GM12891 (cell line): Measurements from ENCODE around the gene MLIP.

Experiments
- DNase-seq: peaks from one replicate; pipeline ENCODE4 v3.0.0; 2011; ENCODE audit warnings: low spot score; ENCODE audit not compliant: insufficient read length
- FAIRE-seq: peaks from 2 replicates; lab custom pipeline; 2011; peaks lifted over from hg19 to GRCh38; lab: Jason Lieb, UNC
- PAX5 ChIP-seq: IDR thresholded peaks from 2 replicates; pipeline ENCODE4 v1.6.1; 2011; ENCODE audit warnings: low read length, moderate library complexity, mild to moderate bottlenecking; ENCODE audit not compliant: insufficient read depth, severe bottlenecking
- POLR2A ChIP-seq: IDR thresholded peaks from 2 replicates; pipeline ENCODE4 v1.6.1; 2011; ENCODE audit warnings: low read depth, low read length, control low read depth
- POLR2AphosphoS5 ChIP-seq: IDR thresholded peaks from 2 replicates; pipeline ENCODE4 v1.6.1; 2011; ENCODE audit warnings: low read depth, low read length, control low read depth
- POU2F2 ChIP-seq: IDR thresholded peaks from 2 replicates; pipeline ENCODE4 v1.6.1; 2011; ENCODE audit warnings: low read depth, mild to moderate bottlenecking, control low read depth, low read length, moderate library complexity
- SPI1 ChIP-seq: IDR thresholded peaks from 2 replicates; pipeline ENCODE4 v1.6.1; 2011; ENCODE audit warnings: low read depth, low read length, control low read depth
- TAF1 ChIP-seq: IDR thresholded peaks from 2 replicates; pipeline ENCODE4 v1.6.1; 2011; ENCODE audit warnings: low read depth, low read length, control low read depth

Gene MLIP

DNA sequence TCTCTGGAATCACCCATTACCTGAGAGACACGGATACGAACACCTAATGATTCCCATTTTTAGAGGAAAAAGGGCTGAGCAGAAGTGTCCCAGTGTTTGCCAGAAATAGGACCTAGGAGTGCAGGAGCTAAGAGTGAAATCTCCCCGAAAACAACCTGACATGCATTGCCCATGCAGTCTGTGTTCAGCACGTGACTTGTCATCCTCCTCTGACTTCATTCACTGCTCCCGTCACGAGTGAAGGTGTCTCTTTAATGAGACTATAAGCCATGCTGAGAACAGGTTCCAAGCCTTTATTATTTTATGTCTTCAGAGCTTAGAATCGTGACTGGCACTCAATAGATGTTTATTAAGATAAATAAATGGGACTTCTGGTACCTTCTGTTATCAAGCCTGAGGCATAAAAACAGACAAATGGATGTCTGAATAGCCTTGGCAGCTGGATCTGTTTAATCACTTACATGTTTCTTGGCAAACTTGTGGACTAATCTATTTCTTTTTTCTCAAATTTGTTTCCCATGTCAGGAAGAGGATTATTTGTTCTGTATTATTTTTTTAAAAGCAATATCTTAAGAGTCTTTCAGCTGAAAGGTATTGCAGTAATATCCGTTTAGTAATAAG, 3.7 kb upstream of the MLIP start:
- TF ChIP-seq SPI1 = no peak
- no peak for TF ChIP-seq PAX5
- TF ChIP-seq POU2F2 = no peak
- no peak for TF ChIP-seq POLR2AphosphoS5
- no peak for TF ChIP-seq TAF1
- no peak for TF ChIP-seq POLR2A
- DNase-seq = no peak
- FAIRE-seq = no peak

GRCh38 chr6:54108271-54108670, 3.0 kb upstream of the MLIP start:
- TF ChIP-seq POLR2AphosphoS5 (no peak), SPI1 (no peak), POLR2A (no peak), POU2F2 (no peak), TAF1 (no peak), PAX5 (no peak)
- FAIRE-seq (no peak), DNase-seq (no peak)

DNA sequence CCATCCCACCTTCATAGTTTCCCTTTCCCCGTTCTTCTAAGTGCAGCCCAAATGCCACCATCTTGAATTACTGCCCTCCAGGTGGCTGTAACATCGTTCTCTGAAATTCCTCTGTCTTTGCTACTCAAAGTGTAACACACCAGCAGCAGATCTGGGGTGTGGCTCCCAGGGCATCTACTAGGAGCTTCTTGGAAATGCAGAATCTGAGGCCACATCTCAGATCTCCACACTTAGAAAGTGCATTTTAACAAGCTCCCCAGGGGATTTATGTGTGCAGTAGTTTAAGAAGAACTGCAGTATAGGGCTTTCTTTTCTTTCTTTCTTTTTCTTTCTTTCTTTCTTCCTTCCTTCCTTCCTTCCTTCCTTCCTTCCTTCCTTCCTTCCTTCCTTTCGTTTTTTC, 1.7 kb upstream of the MLIP start:
- no peak for TF ChIP-seq POLR2AphosphoS5
- no peak for TF ChIP-seq TAF1
- no peak for TF ChIP-seq POU2F2
- TF ChIP-seq SPI1 = no peak
- TF ChIP-seq PAX5 = no peak
- TF ChIP-seq POLR2A = no peak
- no peak for FAIRE-seq

GRCh38 chr6:54112151-54112650, 958 bp downstream of the MLIP start:
- TF ChIP-seq POU2F2 = no peak
- no peak for TF ChIP-seq POLR2A
- no peak for TF ChIP-seq TAF1
- TF ChIP-seq POLR2AphosphoS5 = no peak
- no peak for TF ChIP-seq PAX5
- no peak for TF ChIP-seq SPI1
- DNase-seq (no peak), FAIRE-seq (no peak)

More for the DNA sequence above, 1.7 kb upstream of the MLIP start:
- DNase-seq = no peak

DNA sequence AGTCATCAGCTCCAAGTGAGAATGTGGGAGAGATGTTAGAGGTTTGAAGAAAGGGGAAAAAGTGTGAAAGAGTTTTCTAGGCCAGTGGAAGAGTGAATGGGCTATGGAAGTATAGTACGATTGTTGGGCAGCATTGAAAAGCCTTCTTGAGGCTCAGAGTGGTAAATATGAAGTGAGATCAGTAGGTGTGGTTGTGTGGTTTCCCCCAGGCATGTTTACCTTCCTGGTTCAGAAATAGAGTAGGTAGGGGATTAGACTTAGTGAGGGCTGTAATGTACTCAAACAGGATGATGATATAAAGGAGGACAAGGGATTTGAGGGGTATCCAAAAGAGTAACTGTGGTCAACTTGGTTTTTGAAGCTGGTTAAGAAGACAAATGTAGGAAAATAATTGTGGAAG, 3.7 kb downstream of the MLIP start:
- DNase-seq (no peak), FAIRE-seq (no peak)
- no peak for TF ChIP-seq SPI1
- no peak for TF ChIP-seq TAF1
- no peak for TF ChIP-seq POLR2A
- no peak for TF ChIP-seq PAX5
- TF ChIP-seq POLR2AphosphoS5 = no peak
- TF ChIP-seq POU2F2 = no peak

- DNase-seq (no peak), FAIRE-seq (no peak)
- TF ChIP-seq PAX5 = no peak
- no peak for TF ChIP-seq SPI1
- no peak for TF ChIP-seq POLR2AphosphoS5
- no peak for TF ChIP-seq TAF1
- no peak for TF ChIP-seq POU2F2
- no peak for TF ChIP-seq POLR2A
Measured at GRCh38 chr6:54115966-54116365, 4.7 kb downstream of the MLIP start.

DNA sequence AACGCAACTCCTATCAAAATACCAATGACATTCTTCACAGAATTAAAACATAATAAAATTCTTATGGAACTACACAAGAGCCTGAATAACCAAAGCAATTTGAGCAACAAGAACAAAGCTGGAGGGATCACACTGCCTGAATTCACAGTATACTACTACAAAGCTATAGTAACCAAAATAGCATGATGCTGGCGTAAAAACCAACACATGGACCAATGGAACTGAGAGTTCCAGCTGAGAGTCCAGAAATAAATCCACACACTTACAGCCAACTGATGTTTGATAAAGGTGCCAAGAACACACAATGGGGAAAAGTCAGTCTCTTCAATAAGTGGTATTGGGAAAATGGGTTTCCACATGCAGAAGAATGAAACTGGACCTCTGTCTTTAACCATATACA, 6.9 kb downstream of the MLIP start:
- FAIRE-seq (no peak), DNase-seq (no peak)
- TF ChIP-seq POLR2A (no peak), POLR2AphosphoS5 (no peak), SPI1 (no peak), PAX5 (no peak), POU2F2 (no peak)

DNA sequence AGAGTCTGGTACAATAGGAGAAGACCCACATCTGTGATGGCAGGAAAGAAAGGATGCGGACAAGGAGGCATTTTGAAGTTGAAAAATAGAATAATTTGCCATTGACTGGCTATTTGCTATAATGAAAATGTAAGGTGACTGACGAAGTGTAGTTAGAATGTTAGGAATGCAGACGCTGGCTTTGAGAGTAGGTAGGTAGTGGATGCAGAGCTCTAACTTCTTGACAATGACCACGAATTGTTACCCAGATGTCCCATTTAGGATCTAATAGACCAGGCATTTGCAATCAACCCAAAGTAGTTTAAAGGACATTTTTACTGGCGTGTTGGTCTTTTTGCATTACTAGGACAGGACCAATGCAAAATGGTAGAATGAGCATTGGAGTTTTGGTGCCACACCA, 14.2 kb downstream of the MLIP start:
- FAIRE-seq (no peak), DNase-seq (no peak)
- TF ChIP-seq TAF1 (no peak), POLR2AphosphoS5 (no peak), SPI1 (no peak), POU2F2 (no peak), PAX5 (no peak), POLR2A (no peak)

DNA sequence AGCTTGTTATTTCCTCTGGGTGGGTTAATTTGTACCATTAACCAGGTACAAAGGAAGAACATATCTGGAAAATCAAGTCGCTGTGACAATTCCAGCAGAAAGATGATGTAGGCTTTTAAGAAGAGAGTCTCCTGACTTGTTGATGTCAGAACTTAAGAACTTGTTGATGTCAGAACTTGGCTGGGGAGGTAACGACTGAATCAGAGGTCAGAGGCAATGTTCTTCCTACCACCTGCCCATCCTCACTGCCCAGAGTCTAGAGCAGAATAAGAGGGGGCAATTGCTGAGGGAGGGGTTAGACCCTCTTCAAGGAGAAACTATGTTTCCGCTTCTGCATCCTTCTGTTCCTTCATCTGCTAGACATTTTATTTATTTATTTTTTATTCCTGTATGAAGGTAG, 18.9 kb downstream of the MLIP start:
- no peak for TF ChIP-seq PAX5
- no peak for TF ChIP-seq POU2F2
- TF ChIP-seq POLR2AphosphoS5 = no peak
- TF ChIP-seq TAF1 = no peak
- TF ChIP-seq SPI1 = no peak
- TF ChIP-seq POLR2A = no peak
- no peak for FAIRE-seq
- DNase-seq = no peak

GRCh38 chr6:54132587-54132986, 21.3 kb downstream of the MLIP start:
- TF ChIP-seq POU2F2 = no peak
- no peak for TF ChIP-seq TAF1
- no peak for TF ChIP-seq POLR2AphosphoS5
- no peak for TF ChIP-seq POLR2A
- no peak for TF ChIP-seq PAX5
- TF ChIP-seq SPI1 = no peak
- FAIRE-seq = no peak
- DNase-seq = no peak
